ENCODE measurements around the gene SLC9A9. TPM values are rescaled to one million over a fixed set of nuclear protein-coding genes. Genes with fewer than 3 reads are reported as not detected.

The SLC9A9 gene
- total RNA-seq, 2 donors from 2014 or later, result 1.3 to 3.7 TPM

- TF ChIP-seq CTCF (conservative IDR thresholded peaks at IDR 0.05), result peak; percentile 86
- Mint-ChIP-seq H3K36me3 (ENCODE audit: low read depth) (no peaks in the 10 kb centered on the region), H3K4me1 (peaks cover 10% of the 10 kb centered on the region), H3K4me3 (no peak overlapping the region), H3K27ac (no peak overlapping the region), H3K9me3 (peaks cover 5% of the 10 kb centered on the region), H3K27me3 (ENCODE audit: insufficient read depth) (peaks cover 8% of the 10 kb centered on the region)
- Histone ChIP-seq H3K9me3 (ENCODE audit: control insufficient read depth, low read length) (no peaks in the 10 kb centered on the region), H3K36me3 (ENCODE audit: control insufficient read depth, insufficient read depth, low read length) (no peaks in the 10 kb centered on the region), H3K9ac (ENCODE audit: extremely low read depth, low read length, poor library complexity, severe bottlenecking) (no peak overlapping the region), H3K27me3 (ENCODE audit: control insufficient read depth, insufficient read depth, low read length, poor library complexity, severe bottlenecking) (no peaks in the 10 kb centered on the region), H3K27ac (ENCODE audit: low read depth, low read length) (no peak overlapping the region), H3K4me3 (ENCODE audit: low read length) (no peak overlapping the region), H3K4me1 (ENCODE audit: control insufficient read depth, insufficient read depth, low read length) (no peaks in the 10 kb centered on the region)
- peak; percentile 76 for DNase-seq
- 85% methylated on average over 1 of the region's 1 CpG; no CpG with 5 or more reads in 1 of the 2 experiments for WGBS, 2 experiments (ENCODE audit: insufficient coverage in 1 of 2, insufficient read length in 1 of 2)
Observed at GRCh38 chr3:143885780-143886427, 37.6 kb upstream of the SLC9A9 start.

GRCh38 chr3:143884861-143885260, 36.6 kb upstream of the SLC9A9 start:
- TF ChIP-seq CTCF (conservative IDR thresholded peaks at IDR 0.05), result no peak
- no peak overlapping the region for H3K4me3 ChIP-seq (ENCODE audit: low read length)
- no peaks in the 10 kb centered on the region for H3K36me3 ChIP-seq (ENCODE audit: control insufficient read depth, insufficient read depth, low read length)
- no peaks in the 10 kb centered on the region for H3K27me3 ChIP-seq (ENCODE audit: control insufficient read depth, insufficient read depth, low read length, poor library complexity, severe bottlenecking)
- Mint-ChIP-seq H3K9me3 (peaks cover 5% of the 10 kb centered on the region), H3K27me3 (ENCODE audit: insufficient read depth) (peaks cover 5% of the 10 kb centered on the region), H3K36me3 (ENCODE audit: low read depth) (no peaks in the 10 kb centered on the region), H3K4me1 (peaks cover 10% of the 10 kb centered on the region), H3K27ac (no peak overlapping the region), H3K4me3 (no peak overlapping the region)
- no peaks in the 10 kb centered on the region for H3K9me3 ChIP-seq (ENCODE audit: control insufficient read depth, low read length)
- no peak overlapping the region for H3K9ac ChIP-seq (ENCODE audit: extremely low read depth, low read length, poor library complexity, severe bottlenecking)
- 86 to 90% methylated on average over 1 to 3 of the region's 3 CpGs for WGBS, 2 experiments (ENCODE audit: insufficient coverage in 1 of 2, insufficient read length in 1 of 2)
- DNase-seq, result no peak
- H3K4me1 ChIP-seq (ENCODE audit: control insufficient read depth, insufficient read depth, low read length), result no peaks in the 10 kb centered on the region
- no peak overlapping the region for H3K27ac ChIP-seq (ENCODE audit: low read depth, low read length)

GRCh38 chr3:143883151-143883550, 34.9 kb upstream of the SLC9A9 start:
- Mint-ChIP-seq H3K9me3 (peaks cover 5% of the 10 kb centered on the region), H3K4me1 (peaks cover under 1% of the 10 kb centered on the region), H3K36me3 (ENCODE audit: low read depth) (no peaks in the 10 kb centered on the region), H3K27ac (no peak overlapping the region), H3K27me3 (ENCODE audit: insufficient read depth) (no peaks in the 10 kb centered on the region), H3K4me3 (no peak overlapping the region)
- 97% methylated on average over 2 of the region's 3 CpGs; no CpG with 5 or more reads in 1 of the 2 experiments for WGBS, 2 experiments (ENCODE audit: insufficient coverage in 1 of 2, insufficient read length in 1 of 2)
- no peak overlapping the region for H3K9ac ChIP-seq (ENCODE audit: extremely low read depth, low read length, poor library complexity, severe bottlenecking)
- H3K4me3 ChIP-seq (ENCODE audit: low read length), result no peak overlapping the region
- no peaks in the 10 kb centered on the region for H3K4me1 ChIP-seq (ENCODE audit: control insufficient read depth, insufficient read depth, low read length)
- H3K36me3 ChIP-seq (ENCODE audit: control insufficient read depth, insufficient read depth, low read length), result no peaks in the 10 kb centered on the region
- no peak overlapping the region for H3K27ac ChIP-seq (ENCODE audit: low read depth, low read length)
- TF ChIP-seq CTCF (conservative IDR thresholded peaks at IDR 0.05), result no peak
- DNase-seq, result no peak
- no peaks in the 10 kb centered on the region for H3K27me3 ChIP-seq (ENCODE audit: control insufficient read depth, insufficient read depth, low read length, poor library complexity, severe bottlenecking)
- no peaks in the 10 kb centered on the region for H3K9me3 ChIP-seq (ENCODE audit: control insufficient read depth, low read length)
